Activated CD4-positive, CD25-positive, alpha-beta regulatory T cell treated with anti-CD3 and anti-CD28 coated beads, Interleukin-2, amount 50 U/mL, for 16 hours (primary cell): ENCODE data around the gene SCAMP4.

Source experiments
- DNase-seq: peaks from one replicate; pipeline ENCODE4 v3.0.0-alpha.2; 2020; ENCODE audit warnings: low read depth, low spot score

Gene SCAMP4

DNA sequence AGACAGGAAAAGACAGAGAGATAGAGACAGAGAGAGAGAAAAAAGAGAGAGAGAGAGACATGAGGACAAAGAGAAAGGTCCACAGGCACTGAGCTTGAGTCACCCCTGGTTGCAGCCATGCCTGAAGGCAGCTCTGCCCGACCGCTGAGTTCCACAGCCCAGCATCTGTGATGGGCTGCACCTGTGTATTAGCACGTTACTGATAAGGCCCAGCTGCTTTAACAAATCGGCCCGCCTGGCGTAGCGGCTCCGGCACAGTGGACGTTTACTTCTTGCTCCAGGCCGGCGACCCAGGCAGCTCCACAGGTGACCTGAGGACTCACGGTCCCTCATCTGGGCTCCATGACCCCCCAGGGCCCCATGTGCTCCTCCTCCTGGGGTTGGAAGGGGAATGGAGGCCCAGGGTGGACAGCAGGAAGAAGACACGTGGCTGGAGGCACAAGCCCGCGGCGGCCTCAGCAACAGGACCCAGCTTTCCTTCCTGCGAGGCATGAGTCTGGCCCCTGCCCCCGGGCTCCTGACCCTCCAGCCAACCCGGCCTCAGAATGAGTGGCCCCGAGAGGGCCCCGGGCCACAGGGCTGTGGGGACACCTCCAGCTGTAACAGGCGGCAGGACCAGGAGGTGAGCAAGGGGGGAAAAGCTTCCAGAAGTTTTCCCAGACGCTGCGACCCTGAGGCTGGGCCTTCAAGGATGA, 31.9 kb downstream of the SCAMP4 start:
- DNase-seq: no peak

DNA sequence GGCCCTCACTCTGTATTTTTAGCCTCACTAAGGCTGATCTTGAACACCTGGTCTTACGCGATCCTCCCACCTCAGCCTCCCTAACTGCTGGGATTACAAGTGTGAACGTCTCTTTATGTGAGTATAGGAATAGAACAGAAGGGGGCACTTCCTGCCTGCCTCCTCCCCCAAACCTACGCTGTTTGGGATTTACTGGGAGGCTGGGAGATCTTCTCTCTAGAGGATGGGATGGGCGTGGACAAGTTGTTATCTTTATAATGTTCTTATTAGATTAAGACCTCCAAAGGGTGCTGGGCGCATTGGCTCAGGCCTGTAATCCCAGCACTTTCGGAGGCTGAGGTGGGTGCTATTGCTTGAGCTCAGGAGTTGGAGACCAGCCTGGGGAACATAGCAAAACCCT, 32.9 kb downstream of the SCAMP4 start:
- no peak for DNase-seq

DNA sequence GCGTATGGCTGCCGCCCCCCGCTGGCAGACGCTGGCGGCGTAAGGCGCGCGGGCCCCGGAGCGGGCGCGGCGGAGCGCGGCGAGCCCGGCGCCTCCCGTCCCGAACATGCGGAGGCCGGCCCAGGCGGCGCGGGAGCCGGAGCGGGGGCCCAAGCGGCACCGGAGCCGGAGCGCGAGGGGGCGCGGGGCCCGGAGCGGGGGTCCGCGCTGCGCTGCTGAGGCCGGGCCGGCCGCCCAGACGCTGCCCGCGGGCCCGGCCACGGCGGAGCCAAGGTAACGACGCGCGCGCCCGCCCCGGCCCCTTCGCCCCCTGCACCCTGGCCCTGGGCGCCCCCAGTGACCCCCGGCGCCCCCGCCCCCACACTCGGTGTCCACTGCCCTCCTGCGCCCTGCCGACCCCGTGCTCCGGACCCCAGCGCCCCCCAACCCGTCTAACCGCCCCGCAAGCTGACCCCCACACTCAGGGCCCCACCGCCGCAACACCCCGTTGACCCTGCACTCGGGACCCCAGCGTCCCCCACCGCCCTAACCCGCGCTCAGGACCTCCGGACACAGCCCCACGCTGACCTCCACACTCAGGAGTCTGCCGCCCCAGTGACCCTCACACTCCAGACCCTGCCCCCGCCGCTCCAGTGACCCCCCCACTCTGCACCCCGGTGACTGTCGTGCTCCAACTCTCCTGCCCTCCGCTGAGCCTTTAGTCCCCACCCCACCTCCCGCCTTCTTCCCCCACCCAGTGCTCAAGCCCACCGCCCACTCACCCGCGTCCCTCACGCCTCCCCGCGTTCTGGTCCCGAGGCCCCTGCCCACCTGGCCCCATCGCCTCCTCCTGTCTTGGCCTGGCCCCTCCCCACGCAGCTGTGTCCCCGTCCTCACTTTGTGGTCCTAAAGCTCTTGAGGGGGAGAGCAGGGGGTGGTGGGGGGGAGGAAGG, 36.2 kb downstream of the SCAMP4 start, which contains the start of gene CSNK1G2:
Gene CSNK1G2 (plus strand): TSS at position 27 of the 932 bp plus-strand sequence. CDS start 28,601 bp downstream, outside the sequence.
- no peak for DNase-seq

DNA sequence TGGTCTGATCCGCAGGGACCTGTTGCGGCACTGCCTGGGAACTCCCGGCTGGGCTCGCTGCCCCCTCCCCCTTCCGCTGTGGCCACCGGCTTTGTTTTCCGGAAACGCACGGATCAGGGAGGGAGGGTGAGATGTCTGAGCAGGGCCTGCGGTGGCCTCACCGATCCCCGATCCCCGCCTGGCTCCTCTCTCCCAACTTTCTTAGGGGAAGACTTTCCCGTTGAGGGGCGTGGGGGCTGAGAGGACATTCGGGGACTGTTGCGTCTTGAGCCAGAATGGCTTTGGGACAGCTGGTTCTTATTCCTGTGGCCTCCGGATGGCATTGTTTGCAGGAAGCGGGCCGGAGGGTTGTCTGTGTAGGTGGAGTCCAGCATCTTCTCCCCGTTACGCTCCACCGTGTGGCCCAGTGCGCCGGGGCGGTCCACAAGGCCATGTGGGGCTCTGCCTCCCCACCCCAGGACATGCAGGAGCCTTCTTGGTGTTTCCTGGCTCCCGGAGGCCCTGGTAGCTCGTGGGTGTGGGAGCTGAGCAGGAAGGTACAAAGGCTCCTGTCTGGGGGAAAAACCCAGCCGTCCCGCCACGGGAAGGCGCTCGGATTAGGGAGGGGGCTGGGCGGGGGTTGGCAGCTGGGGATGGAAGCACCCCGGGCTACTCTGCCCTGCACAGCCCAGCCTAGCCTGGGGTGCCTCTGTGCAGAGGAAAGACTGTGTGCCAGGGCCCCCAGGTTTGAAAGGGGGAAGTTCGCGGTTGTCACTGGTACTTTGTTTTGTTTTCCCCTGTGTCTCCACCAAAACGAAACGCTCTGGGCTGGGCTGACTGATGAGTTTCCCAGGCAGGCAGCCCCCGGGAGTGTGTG, 37.1 kb downstream of the SCAMP4 start:
- peak; percentile 37 for DNase-seq

DNA sequence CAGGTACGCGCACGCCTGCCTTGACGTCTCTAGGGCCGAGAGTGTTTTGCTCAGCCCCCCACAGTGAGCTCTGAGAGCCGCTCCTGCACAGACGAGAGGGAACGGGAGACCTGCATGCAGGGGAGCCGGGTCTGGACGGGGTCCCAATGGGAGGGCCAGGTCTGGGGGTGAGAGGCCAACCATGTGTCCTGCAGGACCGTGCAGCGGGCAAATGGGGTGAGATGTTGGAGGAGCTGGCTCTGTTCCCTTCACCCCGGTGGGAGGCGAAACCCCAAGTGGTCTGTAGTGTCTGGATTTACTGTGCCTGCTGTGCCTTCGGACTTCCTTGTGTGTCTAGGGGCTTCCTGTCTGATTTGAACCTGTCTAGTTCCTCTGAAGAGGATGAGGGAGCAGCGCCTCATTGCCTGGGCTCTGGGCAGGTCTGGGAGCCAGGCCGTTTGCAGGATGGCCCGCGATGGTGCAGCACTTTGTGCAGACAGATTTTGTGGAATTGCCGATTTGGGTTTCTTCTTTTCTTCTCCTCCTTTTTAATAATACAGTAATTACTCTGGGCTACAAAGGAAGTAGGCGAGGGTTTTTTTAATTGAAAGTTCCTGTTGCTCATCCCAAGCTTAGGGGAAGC, 37.8 kb downstream of the SCAMP4 start:
- DNase-seq: no peak

DNA sequence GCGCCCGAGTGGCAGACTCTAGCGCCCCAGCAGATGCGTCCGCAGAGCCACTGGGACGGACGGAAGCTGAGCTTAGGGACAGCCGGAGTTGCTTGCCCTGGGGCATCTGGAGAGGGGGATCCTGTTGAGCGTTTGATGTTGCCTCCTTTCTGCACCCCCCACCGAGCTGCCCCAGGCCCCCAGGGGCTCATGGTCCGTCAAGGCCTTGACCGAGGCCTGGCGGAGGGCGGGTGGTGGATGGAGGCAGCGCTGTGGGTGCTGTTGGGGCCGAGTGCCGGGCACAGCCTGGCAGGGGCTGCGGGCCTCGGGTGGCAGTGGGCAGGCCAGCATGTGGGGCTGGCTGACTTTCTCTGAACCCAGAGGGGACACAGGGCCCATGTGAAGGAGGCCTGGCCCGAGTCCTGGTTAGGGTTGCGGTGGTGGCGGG, 38.5 kb downstream of the SCAMP4 start:
- DNase-seq: no peak

DNA sequence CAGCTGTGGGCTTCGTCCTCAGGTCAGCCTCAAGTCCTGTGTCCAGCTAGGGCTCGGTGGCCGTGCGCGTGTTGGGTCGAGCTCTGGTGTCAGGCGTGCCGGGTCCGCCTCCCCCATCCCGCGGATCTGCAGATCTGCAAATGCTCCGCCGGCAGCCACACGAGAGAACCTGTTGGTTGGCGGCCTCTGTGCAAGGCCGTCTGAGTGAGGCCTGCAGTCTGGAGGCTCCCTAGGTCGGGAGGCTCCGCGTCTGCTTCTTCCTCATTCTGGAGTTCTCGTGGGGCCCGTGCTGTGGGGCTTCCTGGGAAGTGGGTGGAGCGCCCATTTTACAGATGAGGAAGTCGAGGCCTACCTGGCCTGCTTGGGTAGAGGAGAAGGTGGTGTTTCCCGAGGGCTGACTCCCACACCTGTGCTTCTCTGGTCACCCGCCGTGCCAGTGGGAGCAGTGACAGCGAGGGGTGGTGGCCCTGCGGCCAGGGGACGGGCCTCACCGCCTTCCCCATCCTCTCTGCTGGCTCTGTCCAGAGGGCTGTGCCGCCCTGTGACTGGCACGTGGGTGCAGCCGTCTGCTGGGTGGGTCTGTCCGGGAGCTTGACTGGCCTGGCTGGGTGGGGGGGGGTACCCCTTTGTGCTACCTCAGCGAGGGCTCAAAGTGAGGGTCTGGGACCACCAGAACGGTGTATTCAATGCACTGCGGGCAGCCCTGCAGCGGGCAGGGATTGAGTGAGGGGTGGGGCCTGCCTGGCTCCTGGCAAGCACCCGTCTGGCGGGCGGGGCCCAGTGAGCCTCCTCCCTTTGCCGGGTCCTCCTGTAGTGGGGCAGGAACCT, 39.1 kb downstream of the SCAMP4 start:
- no peak for DNase-seq

DNA sequence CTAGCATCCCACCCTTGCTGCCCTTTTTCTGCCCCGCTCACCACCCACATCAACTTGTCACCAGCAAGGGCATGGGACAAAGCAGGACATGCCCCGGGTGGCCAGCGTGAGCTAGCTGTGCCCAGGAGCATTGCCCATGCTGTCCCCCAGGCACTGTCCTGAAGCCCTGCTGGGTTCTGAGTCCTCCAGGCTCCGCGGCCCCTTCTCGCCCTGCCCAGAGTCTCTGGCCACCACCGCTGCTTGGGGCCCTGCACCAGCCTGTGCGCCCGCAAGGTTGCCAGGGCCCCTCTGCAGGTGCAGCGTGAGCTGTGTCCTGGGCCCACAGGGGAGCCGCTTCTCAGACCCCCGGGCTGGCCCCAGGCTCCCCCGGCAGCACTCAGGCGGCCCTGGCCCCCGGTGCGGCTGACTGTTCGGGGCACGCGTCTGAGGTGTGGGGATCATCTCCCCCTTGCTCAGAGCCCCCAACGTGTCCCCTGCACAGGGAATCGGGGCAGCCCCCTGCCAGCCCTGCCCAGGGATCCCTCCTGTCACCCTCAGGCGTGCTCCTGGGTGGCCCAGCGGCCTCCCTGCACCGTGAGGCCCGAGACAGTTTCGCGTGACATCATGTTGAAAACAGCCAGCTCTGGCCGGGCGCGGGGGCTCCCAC, 39.8 kb downstream of the SCAMP4 start:
- DNase-seq: no peak

DNA sequence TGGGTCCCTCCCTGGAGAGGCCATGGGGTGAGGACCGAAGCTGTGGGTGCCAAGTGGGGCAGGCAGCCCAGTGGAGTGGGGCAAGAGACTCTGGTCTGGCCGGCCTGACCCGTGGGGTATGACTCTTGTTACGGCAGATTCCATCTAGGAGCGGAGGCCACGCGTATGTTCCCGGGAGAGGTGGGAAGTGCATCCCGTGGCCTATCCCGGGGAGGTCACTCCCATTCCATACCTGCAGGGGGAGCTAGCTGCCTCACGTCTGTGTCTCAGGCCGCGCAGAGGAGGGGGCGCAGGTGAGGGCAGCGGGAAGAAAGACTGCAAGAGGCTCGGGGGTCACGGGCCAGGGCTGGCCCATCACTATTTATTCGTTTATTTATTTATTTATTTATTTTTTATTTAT, 40.7 kb downstream of the SCAMP4 start:
- no peak for DNase-seq

DNA sequence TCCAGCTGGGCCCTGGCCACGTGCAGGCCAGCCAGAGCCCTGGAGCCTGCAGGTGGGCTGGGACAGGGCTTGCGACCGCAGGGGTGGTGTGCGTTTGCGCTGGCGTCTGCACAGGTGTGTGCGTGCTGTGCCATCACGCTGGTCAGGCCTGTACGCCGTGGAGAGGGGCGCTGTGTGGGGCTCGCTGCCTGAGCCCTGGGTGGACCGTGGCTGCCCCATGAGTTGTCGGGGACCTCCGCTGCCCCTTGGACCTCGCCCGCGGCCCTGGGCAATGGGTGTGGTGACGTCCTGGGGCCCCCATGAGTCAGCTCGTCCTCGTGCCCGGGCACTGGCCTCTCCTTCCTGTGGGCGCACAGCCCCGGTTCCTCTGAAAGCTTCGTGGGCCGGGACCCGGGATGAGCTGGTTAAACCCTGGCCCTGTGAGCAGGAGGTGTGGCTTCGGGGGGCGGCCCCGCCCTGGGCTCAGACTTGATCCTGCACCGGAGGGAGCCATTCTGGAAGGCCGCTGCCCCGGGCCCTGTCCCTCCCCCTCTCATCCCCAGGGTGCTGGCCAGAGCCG, 42.5 kb downstream of the SCAMP4 start:
- no peak for DNase-seq

DNA sequence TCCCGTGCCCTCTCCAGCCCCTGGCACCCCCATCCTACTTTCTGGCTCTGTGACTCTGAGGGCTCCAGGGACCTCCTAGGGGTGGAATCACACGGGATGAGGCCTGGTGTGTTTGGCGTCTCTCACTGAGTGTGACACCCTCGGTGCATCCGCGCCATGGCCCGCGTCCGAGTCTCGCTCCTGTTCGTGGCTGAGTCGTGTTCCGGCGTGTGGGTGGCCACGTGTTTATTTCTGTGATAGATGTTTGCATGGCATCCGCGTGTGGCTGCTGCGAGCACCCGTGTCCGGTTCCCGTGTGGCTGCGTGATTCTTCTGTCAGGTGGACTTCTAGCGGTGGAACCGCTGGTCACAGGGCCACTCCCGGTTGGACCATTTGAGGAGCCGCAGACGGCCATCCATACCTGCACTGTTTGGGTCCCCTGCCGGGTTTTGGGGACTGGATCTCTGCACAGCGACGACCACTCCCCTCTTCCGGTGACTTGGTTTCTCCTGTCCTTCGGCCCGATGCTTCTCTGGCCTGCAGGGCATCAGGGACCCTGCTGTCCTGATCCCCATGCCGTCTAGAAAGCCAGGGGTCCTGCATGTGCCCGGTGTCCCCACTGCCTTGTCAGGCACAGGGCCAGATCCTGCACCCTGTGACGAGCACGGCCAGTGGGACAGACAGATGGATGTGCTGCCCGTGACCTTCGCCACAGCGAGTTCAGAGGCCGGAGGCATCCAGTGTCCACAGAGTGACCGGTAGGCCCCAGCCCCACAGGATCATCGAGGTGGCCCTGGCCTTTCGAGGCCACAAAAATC, 44.3 kb downstream of the SCAMP4 start:
- DNase-seq: no peak

DNA sequence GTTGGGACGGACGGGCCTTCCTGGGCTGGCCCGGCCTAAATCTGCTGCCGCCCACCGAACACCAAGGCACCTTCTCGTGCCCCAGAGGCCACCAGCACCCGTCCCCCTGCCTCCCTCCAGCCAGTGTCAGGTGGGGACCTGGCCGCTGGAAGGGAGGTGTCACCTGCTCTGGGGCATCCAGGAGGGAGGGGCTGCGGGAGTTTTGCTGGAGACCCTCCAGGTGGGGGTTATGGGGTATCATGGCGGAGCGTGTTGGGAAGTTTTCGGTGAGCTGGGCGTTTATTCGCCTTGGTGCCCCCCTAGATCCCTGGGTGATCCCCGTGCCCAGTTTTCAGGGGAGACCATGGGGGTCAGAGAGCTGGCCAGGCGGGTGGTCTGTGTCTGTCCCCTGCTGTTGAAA, 45.4 kb downstream of the SCAMP4 start:
- DNase-seq: no peak

DNA sequence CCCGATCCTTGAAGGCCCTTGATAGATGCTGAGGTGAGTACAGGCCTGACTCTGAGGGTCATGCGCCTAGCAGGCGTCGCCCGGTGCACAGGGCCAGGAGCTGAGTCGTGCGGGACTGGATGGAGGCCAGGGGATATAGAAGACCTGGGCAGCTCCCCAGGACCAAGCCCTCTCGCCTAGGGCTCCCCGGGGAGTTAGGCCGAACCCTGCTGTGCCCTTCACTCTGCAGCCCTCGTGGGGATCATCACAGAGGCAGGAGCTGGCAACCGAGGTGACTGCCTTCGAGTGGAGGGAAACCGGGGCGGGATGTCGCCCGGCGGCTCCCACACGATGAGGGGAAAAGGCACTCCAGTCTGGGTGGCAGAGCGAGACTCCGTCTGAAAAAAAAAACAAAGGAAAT, 47.4 kb downstream of the SCAMP4 start:
- DNase-seq: no peak

DNA sequence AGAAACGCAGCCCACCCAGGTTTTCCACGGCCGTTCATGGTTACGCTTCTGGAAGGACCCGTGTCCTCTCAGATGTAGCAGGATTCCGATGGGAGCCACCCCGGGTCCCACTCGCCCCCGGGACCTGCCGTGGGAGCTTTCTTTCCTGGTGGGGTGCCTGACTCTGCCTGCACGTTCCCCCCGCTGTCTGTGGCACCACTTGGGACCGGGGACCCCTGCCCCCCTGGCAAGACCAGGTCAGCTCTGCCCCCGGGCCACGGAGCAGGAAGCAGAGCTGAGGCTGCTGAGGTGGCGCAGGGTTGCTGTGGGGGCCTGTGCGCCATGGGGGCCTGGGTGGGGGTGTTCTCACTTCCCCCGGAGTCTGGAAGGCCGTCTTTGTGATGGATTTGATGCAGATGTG, 47.8 kb downstream of the SCAMP4 start:
- DNase-seq: no peak

DNA sequence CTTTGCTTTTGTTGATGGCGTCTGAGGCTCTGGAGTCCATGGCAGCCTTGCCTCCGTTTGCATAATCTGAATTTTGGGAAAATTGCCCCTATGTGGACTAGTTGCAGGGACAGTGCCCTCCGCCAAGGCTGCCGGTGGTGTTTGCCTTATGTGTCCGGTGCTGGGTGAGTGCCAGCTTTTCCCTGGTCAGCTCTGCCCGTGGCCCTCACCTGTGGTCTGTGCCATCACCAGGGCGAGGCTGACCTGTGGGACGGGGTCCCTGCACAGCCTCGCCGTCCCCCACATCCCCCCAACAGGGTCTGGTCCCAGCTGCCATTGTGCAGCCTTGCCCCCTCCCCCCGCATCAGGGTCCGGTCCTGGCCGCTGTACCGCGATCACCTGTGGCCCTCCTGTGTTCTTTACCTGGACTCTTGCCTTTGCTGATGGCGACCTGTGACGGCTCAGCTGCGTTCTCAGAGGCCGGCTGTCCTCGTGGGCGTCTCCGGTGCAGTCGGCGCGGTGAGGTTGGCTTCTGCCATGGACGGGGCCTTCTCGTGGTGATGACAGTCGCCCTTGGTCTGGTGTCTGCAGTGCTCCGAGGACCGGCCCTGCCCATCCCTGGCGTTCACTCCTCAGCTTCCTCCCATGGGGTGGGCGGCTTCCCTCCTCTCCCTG, 48.4 kb downstream of the SCAMP4 start:
- DNase-seq: no peak

DNA sequence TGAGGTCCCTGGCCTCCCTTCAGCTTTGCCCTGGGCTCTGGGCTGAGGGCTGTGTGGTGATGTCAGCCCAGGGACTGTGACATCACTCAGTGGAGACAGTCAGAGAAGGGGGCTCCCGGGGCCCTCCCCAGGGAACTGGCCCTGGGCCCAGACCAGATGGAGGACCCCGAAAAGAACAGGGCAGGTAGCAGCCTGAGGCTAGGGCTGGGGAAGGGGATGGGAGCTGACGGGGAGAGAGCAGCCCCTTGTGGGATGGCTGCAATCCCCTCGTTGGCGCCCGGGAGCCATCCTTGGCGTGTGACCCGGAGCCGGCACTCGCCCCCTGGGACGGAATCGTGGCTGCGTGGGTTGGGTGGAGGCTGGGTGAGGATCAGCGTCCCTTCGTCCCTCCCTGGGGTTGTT, 49.3 kb downstream of the SCAMP4 start:
- DNase-seq: no peak

DNA sequence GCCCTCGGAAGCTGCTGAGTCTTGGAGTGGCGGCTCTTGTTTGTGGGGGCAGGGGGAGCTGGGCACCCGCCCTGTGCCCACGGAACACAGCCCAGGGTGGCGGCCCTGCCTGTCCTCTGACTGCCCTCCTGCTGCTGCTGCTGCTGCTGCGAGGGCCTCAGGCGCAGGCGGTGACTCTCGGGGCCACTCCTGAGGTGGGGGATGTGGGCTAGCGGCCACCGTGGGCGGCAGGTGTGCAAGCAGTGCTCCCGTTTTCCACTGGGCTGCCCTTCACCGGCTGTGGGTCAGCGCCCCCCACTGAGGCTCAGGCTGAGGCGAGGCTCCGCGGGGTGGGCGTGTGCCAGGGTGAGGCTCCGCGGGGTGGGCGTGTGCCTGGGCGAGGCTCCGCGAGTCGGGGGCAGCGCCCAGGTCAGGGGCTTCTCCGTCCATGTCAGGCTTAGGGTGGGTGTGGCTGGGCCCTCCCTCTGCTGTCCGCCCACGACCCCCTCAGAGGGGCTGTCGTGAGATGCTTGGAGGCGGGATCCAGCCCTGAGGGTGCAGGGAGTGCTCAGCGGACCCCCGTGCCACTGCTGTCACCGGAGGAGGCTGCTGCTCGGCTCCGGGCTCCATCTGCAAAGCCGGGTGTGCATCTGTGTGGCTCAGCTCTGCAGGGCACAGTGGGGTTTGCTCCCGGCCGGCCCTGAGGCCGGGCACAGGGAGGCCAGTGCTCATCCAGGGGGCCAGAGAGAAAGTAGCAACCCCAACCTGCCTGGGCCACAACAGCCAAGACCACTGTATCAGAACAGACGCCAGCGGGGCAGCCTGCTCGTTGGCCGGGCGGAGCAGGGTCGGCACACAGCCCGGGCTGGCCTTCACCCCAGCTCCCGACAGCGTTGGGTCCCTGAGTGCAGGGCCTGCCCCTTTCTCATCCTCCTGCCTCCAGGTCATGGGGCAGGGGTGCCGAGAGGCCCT, 50.2 kb downstream of the SCAMP4 start:
- no peak for DNase-seq
